Stomach (tissue), 4 donors: Measurements from ENCODE around the gene NQO2.

Experiments used
- EP300 ChIP-seq: sonication (generic); formaldehyde crosslinking; IDR thresholded peaks from one replicate; pipeline ENCODE4 v1.6.1; 2017; ENCODE audit warnings: antibody characterized with exemption
- POLR2A ChIP-seq, 4 donors: fragments of 450-650 bp; IDR thresholded peaks; one replicate each; pipeline ENCODE4 v1.6.1; 2016; ENCODE audit warnings: antibody characterized with exemption in 4 of 4, control low read depth in 2 of 4, mild to moderate bottlenecking in 1 of 4, moderate library complexity in 1 of 4

DNA sequence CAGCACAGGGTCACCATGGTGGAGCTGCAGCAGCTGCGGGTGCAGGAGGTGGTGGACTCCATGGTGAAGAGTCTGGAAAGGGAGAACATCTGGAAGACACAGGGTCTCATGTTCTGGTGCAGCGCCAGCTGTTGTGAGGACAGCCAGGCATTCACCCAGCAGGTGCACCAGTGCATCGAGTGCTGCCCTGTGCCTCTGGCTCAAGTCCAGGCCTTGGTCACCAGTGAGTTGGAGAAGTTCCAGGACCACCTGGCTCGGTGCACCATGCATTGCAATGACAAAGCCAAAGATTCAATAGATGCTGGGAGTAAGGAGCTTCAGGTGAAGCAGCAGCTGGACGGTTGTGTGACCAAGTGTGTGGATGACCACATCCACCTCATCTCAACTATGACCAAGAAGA lies 45.7 kb downstream of the NQO2 start:
- TF ChIP-seq POLR2A (IDR thresholded peaks at IDR 0.05), result no peak
- no peak for TF ChIP-seq EP300
